GM18873 (cell line): ENCODE measurements around the gene TROAP.
"Not testable (repeated sequence)": the region's sequence is repeated elsewhere in the genome, so short reads cannot be mapped to it uniquely, and the experiment has no call there.

Source experiments
- ATAC-seq: cut with Tn5 transposase; IDR thresholded peaks from one replicate; pipeline ENCODE4 v1.9.1; 2021; ENCODE audit warnings: mild to moderate bottlenecking, moderate library complexity, moderate number of reproducible peaks; ENCODE audit not compliant: unreplicated experiment, low FRiP score

Gene TROAP

GRCh38 chr12:49327887-49328286, 4.8 kb downstream of the TROAP start:
- no peak for ATAC-seq

DNA sequence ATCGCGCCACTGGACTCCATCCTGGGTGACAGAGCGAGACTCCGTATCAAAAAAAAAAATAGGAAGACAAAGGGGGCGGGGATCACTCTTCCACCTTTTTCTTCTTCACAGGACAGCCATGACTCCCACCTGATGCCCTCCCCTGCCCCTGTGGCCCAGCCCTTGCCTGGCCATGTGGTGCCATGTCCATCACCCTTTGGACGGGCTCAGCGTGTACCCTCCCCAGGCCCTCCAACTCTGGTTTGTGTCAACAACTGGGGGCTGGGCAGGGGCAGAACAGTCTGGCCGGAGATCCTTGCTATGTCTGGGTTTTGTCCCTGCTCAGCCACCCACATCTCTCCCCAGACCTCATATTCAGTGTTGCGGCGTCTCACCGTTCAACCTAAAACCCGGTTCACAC, 5.8 kb downstream of the TROAP start:
- ATAC-seq = no peak

GRCh38 chr12:49330032-49330619, 7.1 kb downstream of the TROAP start:
- ATAC-seq = no peak

DNA sequence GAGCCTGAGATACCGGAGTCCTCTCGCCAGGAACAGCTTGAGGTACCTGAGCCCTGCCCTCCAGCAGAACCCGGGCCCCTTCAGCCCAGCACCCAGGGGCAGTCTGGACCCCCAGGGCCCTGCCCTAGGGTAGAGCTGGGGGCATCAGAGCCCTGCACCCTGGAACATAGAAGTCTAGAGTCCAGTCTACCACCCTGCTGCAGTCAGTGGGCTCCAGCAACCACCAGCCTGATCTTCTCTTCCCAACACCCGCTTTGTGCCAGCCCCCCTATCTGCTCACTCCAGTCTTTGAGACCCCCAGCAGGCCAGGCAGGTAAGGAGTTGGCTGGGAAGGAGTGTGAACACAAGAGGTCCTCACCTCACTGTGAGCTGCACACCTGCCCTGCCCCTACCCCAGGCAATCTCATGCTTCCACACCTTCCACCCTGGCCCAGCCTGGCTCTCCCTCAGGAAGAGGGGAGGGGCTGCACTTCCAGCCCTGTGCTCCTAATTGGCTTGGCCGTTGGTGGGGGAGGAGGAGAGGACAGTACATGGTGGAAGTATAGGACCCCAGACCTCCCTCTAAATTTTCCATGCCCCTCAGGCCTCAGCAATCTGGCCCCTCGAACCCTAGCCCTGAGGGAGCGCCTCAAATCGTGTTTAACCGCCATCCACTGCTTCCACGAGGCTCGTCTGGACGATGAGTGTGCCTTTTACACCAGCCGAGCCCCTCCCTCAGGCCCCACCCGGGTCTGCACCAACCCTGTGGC, 7.8 kb downstream of the TROAP start:
- ATAC-seq = no peak

DNA sequence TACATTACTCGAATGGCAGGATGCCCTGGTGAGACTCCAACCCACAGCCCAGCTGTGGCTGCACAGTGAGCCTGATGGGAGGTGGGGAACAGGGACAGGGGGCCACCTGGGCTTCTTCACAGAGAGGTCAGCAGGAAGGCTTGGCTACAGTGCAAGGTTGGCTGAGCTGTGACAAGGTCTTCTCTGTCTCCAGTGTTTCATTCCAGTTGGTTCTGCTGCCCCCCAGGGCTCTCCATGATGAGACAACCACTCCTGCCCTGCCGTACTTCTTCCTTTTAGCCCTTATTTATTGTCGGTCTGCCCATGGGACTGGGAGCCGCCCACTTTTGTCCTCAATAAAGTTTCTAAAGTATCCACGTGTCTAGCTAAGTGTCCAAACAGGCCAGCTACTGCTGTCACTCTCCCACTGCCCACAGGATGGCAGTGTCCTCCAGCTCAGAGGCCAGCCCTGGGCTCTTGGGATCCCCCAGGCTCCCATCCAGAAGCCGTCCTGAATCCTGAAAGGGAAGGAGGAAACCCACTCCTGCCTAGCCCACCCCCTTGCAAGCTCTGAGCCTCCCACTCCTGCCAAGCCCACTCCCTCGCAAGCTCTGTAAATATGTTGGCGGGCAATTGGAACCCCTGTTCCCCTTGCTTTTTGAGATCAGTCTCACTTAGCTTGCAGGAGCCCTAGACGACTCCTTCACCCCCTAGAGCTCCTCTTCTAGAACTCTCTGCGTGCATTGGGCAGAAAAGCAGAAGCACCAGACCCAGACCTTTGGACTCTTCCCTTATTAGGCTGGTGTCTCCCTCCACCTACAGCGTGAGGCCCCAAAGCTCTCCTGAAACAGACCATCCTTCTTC, 8.5 kb downstream of the TROAP start:
- ATAC-seq = no peak

GRCh38 chr12:49332441-49332861, 9.4 kb downstream of the TROAP start:
- no peak for ATAC-seq

DNA sequence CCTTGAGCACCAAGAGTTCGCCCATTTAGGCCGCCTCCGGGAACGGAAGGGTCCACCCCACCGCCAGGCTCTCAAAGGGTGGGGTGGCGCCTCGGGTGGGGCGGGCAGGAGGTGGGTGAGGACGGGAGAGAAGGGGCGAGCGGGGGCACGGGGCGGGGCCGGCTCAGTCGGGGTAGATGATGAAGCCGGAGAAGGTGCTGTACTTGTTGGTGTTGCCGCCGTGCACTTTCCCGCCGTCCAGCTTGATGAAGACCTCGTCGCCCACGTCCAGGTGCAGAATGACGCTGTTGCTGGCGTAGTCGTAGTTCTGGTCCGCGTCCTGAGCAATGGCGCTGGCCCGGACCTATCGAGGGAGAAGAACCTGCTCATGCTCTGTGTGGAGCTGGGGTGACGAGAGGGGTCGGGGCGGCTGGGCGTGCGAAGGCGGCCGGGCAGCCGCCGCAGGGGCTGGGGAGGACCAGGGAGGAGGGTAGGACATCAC, 9.9 kb downstream of the TROAP start:
- ATAC-seq = no peak

- not testable (repeated sequence) for ATAC-seq
These were observed 10.7 kb downstream of the TROAP start for GRCh38 chr12:49333778-49334177.

GRCh38 chr12:49334226-49334625, 11.2 kb downstream of the TROAP start:
- no peak for ATAC-seq

GRCh38 chr12:49334681-49335080, 11.6 kb downstream of the TROAP start:
- ATAC-seq = no peak

GRCh38 chr12:49335118-49335954, 12.3 kb downstream of the TROAP start:
- no peak for ATAC-seq

GRCh38 chr12:49335955-49336644, 13.0 kb downstream of the TROAP start:
- ATAC-seq = no peak

GRCh38 chr12:49336645-49337584, 13.9 kb downstream of the TROAP start, which contains the start of gene C1QL4:
Gene C1QL4 (minus strand): TSS chr12:49337188. CDS start chr12:49336477, 711 bp downstream.
- ATAC-seq = no peak

- ATAC-seq = no peak
These were observed 15.9 kb downstream of the TROAP start for GRCh38 chr12:49338830-49339463.

DNA sequence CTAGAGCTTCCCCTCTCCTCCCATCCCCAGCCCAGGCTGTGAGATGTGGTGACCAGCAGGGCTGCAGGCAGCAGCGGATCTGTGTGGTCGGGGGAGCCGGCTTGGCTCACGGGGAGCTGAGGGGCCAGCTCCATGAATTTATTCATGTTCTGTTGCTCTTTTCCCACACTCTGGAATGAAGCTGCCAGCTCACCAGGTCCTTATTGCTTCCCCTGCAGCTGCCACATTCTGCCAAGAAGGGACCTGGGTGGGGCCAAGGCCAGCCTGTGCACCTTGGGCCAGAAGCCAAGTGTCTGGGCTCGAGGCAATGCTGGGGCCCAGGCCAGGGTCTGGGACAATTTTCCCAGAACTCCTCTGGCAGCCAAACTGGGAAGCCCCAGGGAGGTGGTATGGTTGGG, 16.4 kb downstream of the TROAP start:
- no peak for ATAC-seq

GRCh38 chr12:49340095-49340870, 17.2 kb downstream of the TROAP start:
- ATAC-seq = no peak
